Measurements from ENCODE around the gene FAM131C. TPM values are rescaled to one million over a fixed set of nuclear protein-coding genes. Genes with fewer than 3 reads are reported as not detected.

The FAM131C gene, protein sequence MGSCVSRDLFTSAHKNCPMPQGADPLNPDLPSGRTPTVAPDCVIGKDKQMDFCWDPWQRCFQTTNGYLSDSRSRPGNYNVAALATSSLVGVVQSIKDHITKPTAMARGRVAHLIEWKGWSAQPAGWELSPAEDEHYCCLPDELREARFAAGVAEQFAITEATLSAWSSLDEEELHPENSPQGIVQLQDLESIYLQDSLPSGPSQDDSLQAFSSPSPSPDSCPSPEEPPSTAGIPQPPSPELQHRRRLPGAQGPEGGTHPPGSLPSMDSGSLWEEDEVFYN
- under 1 TPM; 0.15 to 0.19 TPM for total RNA-seq

DNA sequence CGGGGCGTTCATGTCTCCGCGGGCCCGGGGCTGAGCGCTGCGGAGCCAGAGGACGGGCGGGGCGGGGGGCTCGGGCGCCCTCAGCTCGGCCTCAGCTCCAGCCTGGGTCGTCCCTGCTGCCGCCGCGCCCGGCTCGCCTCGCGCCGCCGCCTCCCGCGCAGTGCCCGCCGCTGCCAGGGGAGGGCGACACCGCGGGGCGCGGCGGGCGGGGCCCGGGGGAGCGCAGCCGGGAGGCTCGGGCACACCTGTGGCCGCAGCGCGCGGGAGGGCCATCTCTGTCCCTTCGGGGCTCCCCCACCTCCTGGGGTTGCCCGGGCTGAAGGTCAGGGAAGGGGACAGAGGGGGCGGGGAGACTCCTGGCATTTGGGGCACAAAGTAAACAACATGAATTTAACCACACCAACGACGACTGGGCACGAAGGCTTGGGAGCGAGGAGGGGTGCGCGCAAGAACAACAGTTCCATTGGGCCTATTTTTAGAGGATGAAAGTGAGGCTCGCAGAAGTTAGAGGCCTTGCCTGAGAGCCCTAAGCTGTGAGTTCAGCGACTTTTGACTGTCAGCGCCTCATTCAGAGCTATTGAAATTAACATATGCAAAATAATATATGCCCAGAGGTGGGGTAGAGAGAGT is at the start of gene FAM131C:
FAM131C (minus strand) TSS at position 162 of the 630 bp plus-strand sequence. CDS start 209 bp downstream, outside the sequence.
- ChIA-PET POLR2A (no interaction called here), CTCF (interaction anchor here (0.5 to 2.3 kb wide), 8 partner anchors 9 to 280 kb away, joined by 3 to 9 read pairs (median 3); no protein-coding TSS in a partner anchor)

DNA sequence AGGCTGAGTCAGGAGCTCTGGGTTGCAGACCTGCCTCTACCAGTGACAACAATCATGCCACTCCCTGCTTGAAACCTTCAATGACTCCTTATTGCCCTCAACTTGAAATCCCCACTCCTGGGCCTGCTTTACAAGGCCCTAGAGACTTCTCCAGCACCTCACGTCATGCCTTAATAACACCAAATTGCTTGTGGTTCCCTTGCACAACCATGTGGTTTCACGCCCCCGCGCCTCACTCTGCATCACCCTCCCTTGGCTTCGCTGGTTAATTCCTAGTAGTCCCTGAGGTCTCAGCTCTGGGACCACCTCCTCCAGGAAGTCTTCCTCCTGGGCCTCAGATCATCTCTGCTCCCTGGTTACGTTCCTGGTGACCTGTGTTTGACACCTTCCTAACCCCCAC is 49.5 kb upstream of the FAM131C start:
- CTCF ChIA-PET, result interaction anchor here (2.4 kb wide), 1 partner anchor 40 kb away, joined by 5 read pairs; no protein-coding TSS in a partner anchor

DNA sequence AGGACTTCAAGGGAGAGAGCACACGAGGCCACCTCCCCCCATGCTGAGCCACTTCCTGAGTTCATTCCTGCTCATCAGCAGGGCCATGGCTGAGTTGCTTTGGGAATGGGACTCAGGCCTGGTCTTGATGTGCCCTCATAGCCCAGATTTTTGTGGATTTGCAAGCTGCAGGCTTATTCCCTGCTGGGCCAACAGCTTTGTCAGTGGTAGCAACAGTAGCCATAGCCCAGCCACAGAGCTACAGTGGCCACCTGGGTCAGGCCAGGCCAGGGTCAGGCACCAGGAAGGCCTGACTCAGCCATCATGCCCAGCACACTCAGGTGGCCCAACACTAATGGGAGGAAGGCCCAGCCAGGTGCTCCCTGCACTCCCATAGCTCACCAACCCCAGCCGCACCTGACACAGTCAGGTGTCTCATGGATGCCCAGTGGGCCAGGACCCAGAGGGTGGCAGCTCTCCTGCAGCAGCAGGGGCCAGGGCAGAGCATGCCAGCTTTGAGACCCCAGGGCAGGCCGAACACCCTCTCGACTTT is 49.0 kb upstream of the FAM131C start:
- ChIA-PET POLR2A (interaction anchor here (0.5 to 0.6 kb wide), 2 partner anchors 55 to 158 kb away, joined by 3 to 5 read pairs; no protein-coding TSS in a partner anchor), CTCF (interaction anchor here (0.6 to 2.4 kb wide), 2 partner anchors 40 to 332 kb away, joined by 5 read pairs; no protein-coding TSS in a partner anchor)

More for the DNA sequence above, 49.5 kb upstream of the FAM131C start:
- POLR2A ChIA-PET, result interaction anchor here (0.5 kb wide), 1 partner anchor 56 kb away, joined by 3 read pairs; no protein-coding TSS in a partner anchor

DNA sequence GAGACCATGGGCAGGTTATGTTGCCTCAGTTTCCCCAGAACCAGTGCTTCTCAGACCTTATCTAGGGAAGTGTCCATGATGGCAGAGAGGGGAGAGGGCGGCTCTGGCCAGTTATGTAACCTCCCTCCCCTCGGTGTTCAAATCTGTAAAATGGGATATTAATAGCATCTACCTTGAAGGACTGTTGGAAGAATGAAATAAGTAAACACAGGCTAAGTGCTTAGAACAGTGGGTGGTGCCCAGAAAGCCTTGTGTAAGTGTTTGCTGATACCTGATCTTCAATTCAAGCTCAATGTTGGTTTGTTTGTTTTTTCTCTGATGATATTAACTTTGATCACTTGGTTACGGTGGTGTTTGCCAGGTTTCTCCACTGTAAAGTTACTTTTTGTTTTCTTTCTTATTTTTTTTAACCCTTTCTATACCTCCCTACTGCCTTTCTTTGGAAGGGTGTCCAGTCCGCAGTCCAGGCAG is 47.5 kb upstream of the FAM131C start:
- POLR2A ChIA-PET, result no interaction called here
- CTCF ChIA-PET, result interaction anchor here (0.7 to 2.4 kb wide), 3 partner anchors 38 to 322 kb away, joined by 3 to 5 read pairs (median 4); no protein-coding TSS in a partner anchor

DNA sequence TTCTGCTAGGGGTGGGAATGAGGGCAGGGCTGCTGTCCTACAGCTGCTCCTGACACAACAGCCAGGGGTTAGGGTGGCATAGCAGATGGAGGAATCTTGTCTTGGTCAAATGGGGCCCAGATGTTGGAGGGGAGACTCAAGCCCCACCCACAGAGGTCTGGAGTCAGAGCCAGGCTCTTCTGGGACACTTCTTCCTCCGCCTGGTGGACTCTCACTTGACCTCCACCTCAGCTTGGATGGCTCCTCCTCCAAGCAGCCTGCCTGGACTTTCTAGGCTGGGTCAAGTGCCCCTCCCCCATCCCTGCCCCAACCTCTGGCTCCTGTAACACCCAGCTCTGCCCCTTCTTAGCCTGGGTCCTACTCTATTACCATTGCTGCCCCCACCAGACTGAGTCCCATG is 47.0 kb upstream of the FAM131C start:
- ChIA-PET CTCF (interaction anchor here (1.0 kb wide), 1 partner anchor 67 kb away, joined by 4 read pairs; no protein-coding TSS in a partner anchor), POLR2A (no interaction called here)

DNA sequence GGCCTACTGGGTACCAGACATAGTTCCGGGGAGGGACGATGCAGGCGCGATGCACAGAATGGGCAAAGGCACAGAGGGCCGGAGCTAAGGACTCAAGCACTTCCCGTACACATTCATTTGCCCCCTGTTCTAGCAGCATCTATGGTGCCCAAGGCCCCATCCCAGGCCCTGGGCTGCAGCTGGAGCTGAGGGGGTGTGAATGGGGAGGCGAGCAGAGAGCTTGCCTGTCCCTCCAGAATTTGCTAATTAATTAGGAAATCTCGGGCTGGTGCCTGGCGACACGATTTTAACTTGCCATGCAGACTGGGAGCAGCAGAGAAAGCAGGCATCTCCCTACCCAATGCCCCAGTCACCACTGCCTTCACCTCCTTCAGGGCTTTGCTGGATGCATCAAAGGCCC is 46.5 kb upstream of the FAM131C start:
- CTCF ChIA-PET, result interaction anchor here (0.7 kb wide), 1 partner anchor 64 kb away, joined by 3 read pairs; no protein-coding TSS in a partner anchor
- POLR2A ChIA-PET, result no interaction called here

DNA sequence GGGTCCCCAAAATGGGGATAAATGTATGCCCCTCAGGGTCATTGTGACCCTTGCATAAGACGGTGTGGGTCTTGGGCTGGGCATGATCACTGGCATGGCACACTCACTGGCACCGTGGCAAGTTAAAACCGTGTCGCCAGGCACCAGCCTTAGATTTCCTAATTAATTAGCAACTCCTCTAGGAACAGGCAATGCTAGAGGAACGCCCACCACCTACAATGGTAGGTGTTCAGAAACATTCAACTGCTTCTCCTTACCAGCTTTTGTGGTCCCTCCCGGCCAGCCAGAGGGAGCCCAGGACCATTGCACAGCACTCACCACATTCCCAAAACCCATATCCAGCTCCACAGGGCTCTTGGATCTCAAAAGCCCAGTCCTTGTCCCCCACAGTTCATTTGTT is 46.1 kb upstream of the FAM131C start:
- ChIA-PET CTCF (interaction anchor here (0.7 kb wide), 1 partner anchor 63 kb away, joined by 3 read pairs; no protein-coding TSS in a partner anchor), POLR2A (no interaction called here)

DNA sequence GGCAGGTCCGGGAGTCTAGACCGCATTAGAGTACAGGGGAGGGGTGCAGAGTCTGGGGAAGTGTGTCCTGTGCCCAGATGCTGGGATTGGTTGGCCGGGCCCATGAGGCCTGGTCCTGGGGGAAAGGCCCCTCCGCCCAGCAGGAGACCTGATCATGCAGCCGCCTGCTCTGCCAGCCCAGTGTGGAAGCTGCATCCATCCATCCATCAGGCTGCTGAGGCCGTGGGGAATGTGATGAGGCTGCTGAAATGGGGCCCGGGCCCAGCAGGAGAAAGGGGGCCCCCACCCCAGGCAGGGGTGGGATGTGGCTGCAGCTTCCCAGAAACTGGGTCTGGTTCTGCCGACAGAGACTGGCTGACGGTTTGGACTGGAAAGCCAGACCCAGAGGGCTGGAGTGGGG is 45.3 kb upstream of the FAM131C start:
- POLR2A ChIA-PET, result no interaction called here
- CTCF ChIA-PET, result no interaction called here

DNA sequence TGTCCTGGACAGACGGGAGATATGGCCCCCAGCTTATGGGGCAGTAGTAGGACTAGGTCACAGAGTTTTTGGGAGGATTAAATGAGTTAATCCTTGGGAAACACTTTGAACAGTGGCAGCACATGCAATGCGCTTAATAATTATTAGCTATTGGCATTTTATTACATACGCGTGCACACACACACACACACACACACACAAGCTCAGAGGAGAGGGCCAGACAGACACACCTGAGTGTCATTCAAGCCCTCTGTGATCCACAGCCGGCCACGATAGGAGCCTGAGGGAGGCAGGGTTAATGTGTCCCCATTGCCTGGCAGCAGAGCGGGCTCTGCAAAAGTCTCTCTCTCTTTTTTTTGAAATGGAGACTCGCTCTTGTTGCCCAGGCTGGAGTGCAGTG is 44.5 kb upstream of the FAM131C start:
- POLR2A ChIA-PET, result no interaction called here
- CTCF ChIA-PET, result interaction anchor here (0.6 to 1.2 kb wide), 4 partner anchors 36 to 352 kb away, joined by 3 read pairs; no protein-coding TSS in a partner anchor

DNA sequence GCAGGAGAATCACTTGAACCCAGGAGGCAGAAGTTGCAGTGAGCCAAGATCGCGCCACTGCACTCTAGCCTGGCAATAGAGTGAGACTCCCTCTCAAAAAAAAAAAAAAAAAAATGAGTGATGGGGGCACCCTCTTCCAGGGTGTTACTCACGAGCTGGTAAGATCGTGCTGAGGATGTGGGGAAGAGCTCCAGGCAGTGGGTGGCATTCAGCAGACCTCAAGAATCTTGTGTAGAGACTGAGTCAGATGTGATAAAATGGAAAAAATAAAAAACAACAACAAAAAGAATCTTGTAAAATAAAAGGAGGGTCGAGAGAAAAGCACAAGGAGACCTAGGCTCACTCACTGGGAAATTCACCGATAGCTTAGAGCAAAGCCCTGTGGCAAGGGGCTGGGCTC is 43.9 kb upstream of the FAM131C start:
- ChIA-PET POLR2A (no interaction called here), CTCF (interaction anchor here (0.6 to 1.2 kb wide), 4 partner anchors 35 to 351 kb away, joined by 3 read pairs; no protein-coding TSS in a partner anchor)

DNA sequence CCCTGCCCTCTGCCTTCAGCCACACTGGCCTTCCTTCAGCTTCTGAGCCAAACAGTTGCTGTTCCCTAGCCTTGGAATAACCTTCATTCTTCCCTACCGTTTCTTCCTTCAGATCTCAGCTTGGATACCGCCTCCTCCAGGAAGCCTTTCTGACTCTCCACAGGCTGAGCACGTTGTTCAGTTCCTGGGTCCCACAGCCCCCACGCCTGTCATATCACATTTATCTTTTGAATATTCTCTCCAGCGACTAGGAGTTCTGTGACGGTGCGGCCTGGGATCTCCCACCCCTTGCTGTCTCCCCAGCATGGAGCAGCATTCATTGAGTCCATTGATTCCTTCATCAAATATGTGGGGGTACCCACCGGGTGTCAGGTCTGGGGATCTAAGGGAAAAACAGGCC is 43.2 kb upstream of the FAM131C start:
- POLR2A ChIA-PET, result no interaction called here
- CTCF ChIA-PET, result interaction anchor here (0.6 kb wide), 1 partner anchor 38 kb away, joined by 3 read pairs; no protein-coding TSS in a partner anchor

DNA sequence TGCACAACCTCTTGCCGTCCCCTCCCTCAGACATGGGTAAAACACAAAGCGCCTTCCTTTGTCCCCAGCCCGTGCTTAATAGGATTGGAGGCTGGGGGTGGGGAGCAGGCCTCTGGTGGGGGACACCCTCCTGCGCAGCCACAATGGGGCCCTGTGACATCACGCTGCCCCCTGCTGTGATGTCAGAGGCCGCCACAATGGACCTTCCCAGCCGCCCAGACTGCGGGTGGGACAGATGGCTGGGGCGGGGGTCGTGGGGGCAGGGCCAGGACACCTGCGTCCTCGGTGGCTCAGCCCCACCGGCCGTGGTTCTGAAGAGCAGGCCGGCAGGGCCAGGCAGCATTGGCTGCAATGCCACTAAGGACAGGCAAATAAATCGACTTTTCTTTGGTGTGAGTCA is 42.6 kb upstream of the FAM131C start:
- ChIA-PET CTCF (no interaction called here), POLR2A (no interaction called here)

DNA sequence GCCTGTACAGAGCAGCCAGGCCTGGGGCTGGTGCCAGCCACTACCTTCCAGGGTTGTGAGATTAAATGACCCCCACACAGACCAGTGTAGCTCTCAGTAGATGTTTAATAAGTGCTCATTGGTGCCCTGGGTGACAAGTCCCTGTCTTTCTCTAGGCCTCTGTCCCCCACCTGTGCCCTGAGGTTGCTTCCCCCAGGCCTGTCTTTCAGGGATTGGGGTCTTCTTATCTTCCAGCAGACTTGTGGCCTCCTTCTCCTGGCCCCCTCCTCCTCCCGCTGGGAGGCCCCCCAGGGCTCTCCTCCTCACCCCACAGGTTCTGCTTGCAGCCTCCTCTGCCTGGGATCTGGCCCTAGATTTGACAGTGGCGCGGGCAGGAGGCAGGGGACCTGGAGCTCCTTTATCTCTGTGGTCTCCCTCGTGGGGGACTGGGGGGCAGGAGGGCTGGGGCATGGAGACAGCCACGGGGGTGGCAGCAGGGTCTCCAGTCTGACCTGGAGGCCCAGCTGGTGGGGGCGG is 42.1 kb upstream of the FAM131C start:
- ChIA-PET POLR2A (no interaction called here), CTCF (no interaction called here)

DNA sequence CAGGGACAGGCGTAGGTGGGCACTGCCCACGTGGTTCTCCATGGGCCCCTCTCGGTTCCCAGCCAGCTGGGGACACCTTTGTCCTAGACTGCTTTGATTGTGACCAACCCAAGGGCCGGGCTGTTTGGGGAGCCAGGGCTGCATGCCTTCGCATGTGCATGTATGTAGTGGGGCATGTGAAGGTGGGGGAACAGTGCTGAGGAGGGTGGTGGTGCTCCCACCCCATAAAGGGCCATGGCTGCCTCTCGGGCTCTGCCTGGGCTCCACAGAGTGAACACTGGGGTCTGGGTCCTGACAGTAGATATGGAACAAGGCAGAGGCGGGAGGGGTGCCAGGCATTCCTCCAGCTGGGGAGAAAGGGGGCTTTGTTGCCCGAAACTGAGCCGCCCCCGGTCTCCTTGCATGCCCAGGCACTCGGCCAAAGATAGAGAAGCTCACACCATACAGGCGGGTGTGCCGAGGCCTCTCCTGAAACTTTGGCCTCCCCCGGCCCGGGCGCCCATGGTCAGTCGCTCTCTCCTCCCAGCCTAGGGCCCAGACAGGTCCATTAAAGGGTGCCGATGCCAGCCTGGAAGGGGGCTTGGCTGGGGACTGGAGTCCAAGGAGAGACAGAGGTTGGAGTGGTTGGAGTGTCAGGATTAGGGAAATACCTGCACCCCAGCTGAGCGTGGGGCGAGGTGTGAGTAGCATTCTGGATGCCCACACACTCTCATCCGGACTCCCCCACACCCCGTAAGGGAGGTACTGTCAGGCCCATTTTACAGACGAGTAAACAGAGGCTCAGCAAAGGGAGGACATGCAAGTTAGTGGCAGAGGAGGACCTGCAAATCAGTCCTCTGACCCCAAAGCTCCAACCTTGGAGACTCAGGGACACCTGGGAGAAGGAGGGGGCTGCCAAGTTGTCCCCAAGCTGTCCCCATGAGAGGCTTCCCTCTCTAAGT is 41.3 kb upstream of the FAM131C start:
- POLR2A ChIA-PET, result interaction anchor here (0.5 kb wide), 1 partner anchor 182 kb away, joined by 6 read pairs; no protein-coding TSS in a partner anchor
- CTCF ChIA-PET, result interaction anchor here (0.6 kb wide), 1 partner anchor 542 kb away, joined by 3 read pairs; no protein-coding TSS in a partner anchor

DNA sequence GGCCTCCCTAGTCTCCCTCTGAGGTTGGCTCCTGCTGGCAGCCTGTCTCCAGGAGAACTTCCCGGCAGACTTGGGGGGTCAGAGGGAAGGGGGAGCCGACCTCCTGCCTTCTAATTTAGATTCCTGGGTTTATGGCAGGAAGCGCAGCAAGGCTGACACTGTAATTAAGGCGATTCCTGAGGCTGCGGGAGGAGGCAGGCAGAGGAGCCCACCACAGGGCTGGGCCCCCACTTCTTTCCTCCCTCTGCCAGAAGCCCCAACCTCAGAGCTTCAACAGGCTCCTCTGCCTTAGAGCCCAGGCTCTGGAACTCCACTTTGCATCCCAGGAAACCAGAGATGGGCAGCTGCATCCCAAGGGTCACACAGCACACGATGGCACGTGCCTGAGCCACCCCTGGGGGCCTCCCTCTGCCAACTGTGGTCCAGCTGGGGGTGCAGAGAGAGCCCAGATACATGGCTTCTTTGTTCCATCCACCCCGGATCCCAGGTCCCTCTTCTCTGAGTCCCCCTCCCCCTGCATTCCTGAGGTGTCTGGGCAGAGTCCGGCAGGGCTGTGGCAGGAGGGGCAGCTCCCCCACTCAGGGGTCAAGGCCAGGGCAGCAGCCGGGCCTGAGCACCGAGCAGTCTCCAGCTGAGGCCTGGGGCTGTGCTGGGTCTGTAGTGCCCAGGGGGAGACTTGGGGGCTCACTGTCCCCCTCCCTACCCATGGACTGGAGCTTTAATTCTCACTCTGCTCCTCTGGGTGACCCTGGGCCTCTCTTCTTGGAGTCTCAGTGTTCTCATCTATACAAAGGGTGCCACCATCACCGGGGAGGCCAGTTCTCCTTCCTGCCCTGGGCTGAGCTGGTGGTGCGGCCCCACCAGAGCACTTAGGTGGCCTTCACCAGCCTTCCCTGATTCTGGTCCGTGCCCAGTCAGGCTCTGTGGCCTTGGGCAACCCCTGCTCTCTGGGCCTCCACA is 39.4 kb upstream of the FAM131C start:
- CTCF ChIA-PET, result no interaction called here
- POLR2A ChIA-PET, result no interaction called here

DNA sequence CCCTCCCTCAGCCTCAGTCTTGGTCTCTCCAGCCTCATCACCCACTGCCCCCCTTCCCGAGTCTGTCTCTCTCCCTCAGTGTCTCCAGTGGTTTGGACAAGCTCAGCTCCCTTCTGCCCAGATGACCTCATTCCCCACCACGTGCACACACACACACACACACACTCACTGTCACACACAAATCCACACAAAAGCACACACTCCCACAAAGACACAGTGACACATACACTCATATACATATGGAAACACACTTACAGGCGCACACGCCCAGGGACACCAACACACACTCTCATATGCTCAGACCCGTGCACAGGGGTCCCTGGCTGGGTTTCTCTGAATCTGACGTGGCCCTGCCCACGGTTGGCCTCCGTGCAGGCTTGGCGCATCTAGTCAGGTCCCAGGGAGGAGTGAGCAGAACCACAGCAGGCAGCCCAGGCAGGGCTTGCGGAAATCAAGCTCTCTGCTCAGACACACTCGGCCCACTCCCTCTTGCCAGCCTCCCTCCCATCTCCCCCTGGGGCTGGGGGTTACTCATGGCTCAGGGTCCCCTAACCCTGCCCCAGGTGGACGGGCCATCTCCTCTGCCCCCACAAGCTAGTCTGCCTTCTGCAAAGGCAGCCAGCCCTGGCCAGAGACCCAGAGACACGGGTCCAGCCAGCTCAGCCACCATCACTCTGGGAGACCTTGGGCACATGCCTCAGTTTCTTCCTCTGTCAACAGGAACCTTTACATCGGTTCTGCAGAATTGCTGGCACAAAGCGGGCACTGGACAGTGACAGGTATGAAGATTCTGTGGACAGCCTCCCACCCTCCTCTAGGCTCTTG is 38.5 kb upstream of the FAM131C start:
- POLR2A ChIA-PET, result no interaction called here
- CTCF ChIA-PET, result no interaction called here

DNA sequence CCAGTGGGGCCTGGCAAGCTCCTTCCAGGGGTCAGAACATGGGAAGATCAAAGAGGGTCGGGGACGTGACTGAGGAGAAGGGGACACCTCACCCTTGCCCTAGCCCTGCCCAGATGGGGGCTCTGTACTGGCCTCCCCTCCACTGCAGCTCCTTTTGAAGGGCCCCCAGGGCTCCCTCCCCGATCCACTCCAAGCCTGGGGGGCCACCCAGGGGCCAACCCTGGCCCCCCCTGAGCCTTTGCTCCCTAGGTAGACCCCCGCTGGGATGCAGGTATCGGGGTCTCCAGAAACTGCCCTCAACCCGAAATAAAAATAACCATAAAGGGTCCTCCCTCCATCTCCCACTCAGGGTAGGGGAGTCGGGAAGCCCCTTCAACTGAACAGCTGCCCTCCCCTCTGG is 37.4 kb upstream of the FAM131C start:
- ChIA-PET POLR2A (no interaction called here), CTCF (interaction anchor here (1.3 kb wide), 1 partner anchor 29 kb away, joined by 3 read pairs; no protein-coding TSS in a partner anchor)

Measured in activated CD8-positive, alpha-beta memory T cell treated with anti-CD3 and anti-CD28 coated beads for 36 hours (primary cell).